Heart left ventricle (tissue), 13 donors: ENCODE results near the gene LRP11.

ENCODE experiments used
- CTCF ChIP-seq, 12 donors: fragments of 200-600 bp; sonication (generic) in 4 of 12; IDR thresholded peaks; one replicate each; pipeline versions ENCODE4 v1.5.0 to v1.8.0; 2018 to 2022; ENCODE audit warnings: antibody characterized with exemption in 12 of 12, mild to moderate bottlenecking in 5 of 12
- POLR2A ChIP-seq, 2 donors: fragments of 450-650 bp; IDR thresholded peaks; one replicate each; pipeline ENCODE4 v1.6.1; 2017; ENCODE audit warnings: antibody characterized with exemption in 2 of 2, mild to moderate bottlenecking in 2 of 2, moderate library complexity in 2 of 2
- donor health status: ischemic (EF 13 %, LVEDD 7.1; RV severe dilation, severe dysfunction).
- donor health status: DM: no; HTN: yes; CAD: no.
- donor health status: DM: no; HTN: no; CAD: no.
- donor health status: ischemic (EF 25% LVEDD 6.9; RV normal size, moderate dysfunction).
- donor health status: ischemic (EF 25% LVEDD 5.7; RV mildly dilated, moderate dysfunction).
- donor health status: ischemic (EF 35%, LVEDD 5.7; RV mildly dilated, moderate dysfunction).
- donor health status: nonischemic (EF 11% LVEDD 7.7; RV severe dilation, severe dysfunction).
- donor health status: DM: yes; HTN: yes; CAD: no.
- donor health status: PGD.
- donor health status: ischemic (EF 29% LVEDD 5.4; RV normal size, mild dysfunction).
- donor health status: nonischemic (EF 23%, LVEDD 6.1; RV moderate dilation, normal function).

GRCh38 chr6:149872233-149872632, 8.1 kb upstream of the LRP11 start:
- TF ChIP-seq CTCF (IDR thresholded peaks at IDR 0.05) (no peak), POLR2A (IDR thresholded peaks at IDR 0.05) (no peak)
